HepG2 (cell line): ENCODE data around the gene GCNT4. TPM values are rescaled to one million over a fixed set of nuclear protein-coding genes. Genes with fewer than 3 reads are reported as not detected.

Source experiments
- ATM ChIP-seq: fragments of 450-650 bp; IDR thresholded peaks from 2 replicates; pipeline ENCODE4 v1.7.1; 2017; ENCODE audit warnings: mild to moderate bottlenecking, borderline replicate concordance
- EEA1 ChIP-seq: sonication (generic); formaldehyde crosslinking; IDR thresholded peaks from 2 replicates; pipeline ENCODE4 v1.5.1; 2020; ENCODE audit warnings: mild to moderate bottlenecking, missing genetic modification reagents, borderline replicate concordance
- HMG20A ChIP-seq: IDR thresholded peaks from 2 replicates; pipeline ENCODE4 v1.6.1; 2016; ENCODE audit warnings: borderline replicate concordance
- HOXA7 ChIP-seq: sonication (generic); formaldehyde crosslinking; IDR thresholded peaks from 2 replicates; pipeline ENCODE4 v1.8.1; 2022; ENCODE audit warnings: mild to moderate bottlenecking, missing genetic modification reagents, moderate library complexity
- KDM2A ChIP-seq: sonication (generic); formaldehyde crosslinking; IDR thresholded peaks from 2 replicates; pipeline ENCODE4 v1.4.0; 2020; ENCODE audit warnings: low read depth, missing genetic modification reagents, borderline replicate concordance
- MIER2 ChIP-seq: IDR thresholded peaks from 2 replicates; pipeline ENCODE4 v1.6.1; 2016; ENCODE audit warnings: missing biosample characterization, missing genetic modification reagents
- NR2F6 ChIP-seq, 2 experiments: IDR thresholded peaks; 2 replicates each; pipeline ENCODE4 v1.6.1; 2016; ENCODE audit warnings: antibody characterized with exemption in 1 of 2, mild to moderate bottlenecking in 1 of 2
- POLR2AphosphoS2 ChIP-seq: IDR thresholded peaks from 2 replicates; pipeline ENCODE4 v1.6.1; 2011; ENCODE audit warnings: low read depth, low read length, improper control_type of control experiment
- RORA ChIP-seq: sonication (generic); formaldehyde crosslinking; IDR thresholded peaks from 2 replicates; pipeline ENCODE4 v1.5.0; 2020; ENCODE audit warnings: mild to moderate bottlenecking, missing genetic modification reagents, moderate library complexity
- TAF15 ChIP-seq: fragments of 200-400 bp; formaldehyde crosslinking; IDR thresholded peaks from one replicate; pipeline ENCODE4 v1.6.1; 2018; ENCODE audit warnings: mild to moderate bottlenecking, low read depth, low read length; ENCODE audit not compliant: poor library complexity, severe bottlenecking
- ZBTB38 ChIP-seq: sonication (generic); formaldehyde crosslinking; IDR thresholded peaks from 2 replicates; pipeline ENCODE4 v1.5.1; 2020; ENCODE audit warnings: mild to moderate bottlenecking, missing genetic modification reagents
- ZNF180 ChIP-seq: sonication (generic); formaldehyde crosslinking; IDR thresholded peaks from 2 replicates; pipeline ENCODE4 v1.4.0; 2020; ENCODE audit warnings: low read depth, missing genetic modification reagents, borderline replicate concordance
- ZNF572 ChIP-seq: sonication (generic); formaldehyde crosslinking; IDR thresholded peaks from 2 replicates; pipeline ENCODE4 v1.5.1; 2020; ENCODE audit warnings: mild to moderate bottlenecking, missing genetic modification reagents
- ZNF75D ChIP-seq: sonication (generic); formaldehyde crosslinking; IDR thresholded peaks from 2 replicates; pipeline ENCODE4 v1.8.1; 2023; ENCODE audit warnings: missing genetic modification reagents, mild to moderate bottlenecking, borderline replicate concordance
- polyA plus RNA-seq, 8 experiments: library from polyadenylated mRNA; depleted of rRNA in 3 of 8; stranded (reverse) in 7 of 8; unstranded in 1 of 8; fragments of >200 nt; fragmentation: Illumina TruSeq in 4 of 8; extraction: Trizol in 4 of 8; gene quantifications; 2 replicates each; pipeline versions ENCODE4 v1.2.1 to v1.2.3, GENCODE V29; 2011 to 2016; ENCODE audit warnings: low read depth in 4 of 8, missing spikeins in 1 of 8, mixed read lengths in 1 of 8; ENCODE audit not compliant: insufficient read depth in 1 of 8
- total RNA-seq, 5 experiments: library from RNA; depleted of rRNA; stranded (reverse); fragments of >200 nt; fragmentation: Illumina TruSeq; extraction: Trizol; gene quantifications; 2 replicates each; pipeline ENCODE4 v1.2.3, GENCODE V29; 2016; ENCODE audit warnings: low read depth in 1 of 5
- TF ChIP-seq, protein P1 (sequence below): sonication (generic); formaldehyde crosslinking; IDR thresholded peaks from 2 replicates; pipeline ENCODE4 v1.4.0; 2020; ENCODE audit warnings: missing genetic modification reagents; ENCODE audit errors: not compliant biosample characterization
- TF ChIP-seq, protein P2 (sequence below): sonication (generic); formaldehyde crosslinking; IDR thresholded peaks from 2 replicates; pipeline ENCODE4 v1.4.0; 2020; ENCODE audit warnings: missing genetic modification reagents, borderline replicate concordance
- TF ChIP-seq, protein P3 (sequence below): fragments of 450-650 bp; IDR thresholded peaks from 2 replicates; pipeline ENCODE4 v1.6.1; 2017; ENCODE audit warnings: mild to moderate bottlenecking
- TF ChIP-seq, protein P4 (sequence below): sonication (generic); formaldehyde crosslinking; IDR thresholded peaks from 2 replicates; pipeline ENCODE4 v1.4.0; 2020; ENCODE audit warnings: missing genetic modification reagents
- TF ChIP-seq, protein P5 (sequence below): IDR thresholded peaks from 2 replicates; pipeline ENCODE4 v1.6.1; 2016; ENCODE audit warnings: missing genetic modification reagents, missing compliant biosample characterization

GCNT4 gene
- total and polyA plus RNA-seq, 2 of the 13 experiments (the other 11 are each of a cell fraction or from before 2014, with no cell fraction given): 0.22 to 0.38 TPM

DNA sequence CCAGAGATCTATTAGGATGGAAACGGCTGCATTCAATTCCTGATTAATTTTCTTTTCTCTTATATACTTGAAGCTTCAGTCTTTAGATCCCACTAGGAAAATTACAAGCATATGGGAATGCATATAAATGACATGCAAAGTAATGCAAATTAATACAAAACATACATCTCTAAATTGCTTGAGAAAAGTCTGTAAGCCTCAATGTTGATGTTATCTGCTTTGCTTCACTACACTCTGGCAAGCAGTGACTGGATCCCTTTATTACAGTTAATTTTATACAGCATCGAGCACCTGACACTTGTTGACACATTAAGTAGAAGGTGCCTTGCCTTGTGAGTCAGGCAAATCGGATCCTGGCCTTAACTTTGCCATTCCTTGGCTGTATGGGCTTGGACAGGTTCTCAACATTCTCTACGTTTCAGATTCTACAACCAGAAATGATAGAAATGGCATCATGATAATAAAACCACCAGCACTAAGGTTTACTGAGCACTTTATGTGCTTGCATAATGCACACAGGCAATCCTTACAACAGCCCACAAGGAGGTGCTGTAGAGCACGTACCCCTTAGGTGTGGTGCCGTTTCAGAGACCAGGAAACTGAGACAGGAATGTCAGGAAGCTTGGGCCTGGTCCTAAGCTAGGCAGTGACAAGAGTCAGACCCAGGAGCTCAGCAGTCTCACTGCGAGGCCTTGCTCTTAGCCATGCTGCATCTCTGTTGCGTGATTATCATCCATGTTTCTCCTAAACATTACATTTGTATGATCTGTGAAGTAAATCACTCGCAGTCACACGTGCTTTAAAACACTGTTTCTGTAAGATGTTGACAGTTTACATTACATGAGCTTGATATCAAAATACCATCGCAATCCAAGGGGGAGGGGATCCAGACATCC lies 2.7 kb downstream of the GCNT4 start (continued):
- TF ChIP-seq, protein P1, sequence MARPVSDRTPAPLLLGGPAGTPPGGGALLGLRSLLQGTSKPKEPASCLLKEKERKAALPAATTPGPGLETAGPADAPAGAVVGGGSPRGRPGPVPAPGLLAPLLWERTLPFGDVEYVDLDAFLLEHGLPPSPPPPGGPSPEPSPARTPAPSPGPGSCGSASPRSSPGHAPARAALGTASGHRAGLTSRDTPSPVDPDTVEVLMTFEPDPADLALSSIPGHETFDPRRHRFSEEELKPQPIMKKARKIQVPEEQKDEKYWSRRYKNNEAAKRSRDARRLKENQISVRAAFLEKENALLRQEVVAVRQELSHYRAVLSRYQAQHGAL (CRISPR knock-in tag): no peak
- TF ChIP-seq ZBTB38 (CRISPR knock-in tag) (no peak), MIER2 (CRISPR knock-in tag) (0 out of 2 replicates have a peak, but pooled peaks have one; percentile 51), ZNF75D (CRISPR knock-in tag) (no peak), TAF15 (no peak), RORA (CRISPR knock-in tag) (no peak), NR2F6 (IDR thresholded peaks at IDR 0.05) (no peak), NR2F6 (CRISPR knock-in tag; IDR thresholded peaks at IDR 0.05) (0 out of 2 replicates have a peak, but pooled peaks have one; percentile 8), HMG20A (CRISPR knock-in tag) (no peak), ZNF572 (CRISPR knock-in tag) (no peak), ATM (peak; percentile 45; the same call in 1 of the 2 replicates), KDM2A (CRISPR knock-in tag) (peak; percentile 62), HOXA7 (CRISPR knock-in tag) (no peak), ZNF180 (CRISPR knock-in tag) (no peak), POLR2AphosphoS2 (no peak), EEA1 (no peak)
- TF ChIP-seq, protein P2, sequence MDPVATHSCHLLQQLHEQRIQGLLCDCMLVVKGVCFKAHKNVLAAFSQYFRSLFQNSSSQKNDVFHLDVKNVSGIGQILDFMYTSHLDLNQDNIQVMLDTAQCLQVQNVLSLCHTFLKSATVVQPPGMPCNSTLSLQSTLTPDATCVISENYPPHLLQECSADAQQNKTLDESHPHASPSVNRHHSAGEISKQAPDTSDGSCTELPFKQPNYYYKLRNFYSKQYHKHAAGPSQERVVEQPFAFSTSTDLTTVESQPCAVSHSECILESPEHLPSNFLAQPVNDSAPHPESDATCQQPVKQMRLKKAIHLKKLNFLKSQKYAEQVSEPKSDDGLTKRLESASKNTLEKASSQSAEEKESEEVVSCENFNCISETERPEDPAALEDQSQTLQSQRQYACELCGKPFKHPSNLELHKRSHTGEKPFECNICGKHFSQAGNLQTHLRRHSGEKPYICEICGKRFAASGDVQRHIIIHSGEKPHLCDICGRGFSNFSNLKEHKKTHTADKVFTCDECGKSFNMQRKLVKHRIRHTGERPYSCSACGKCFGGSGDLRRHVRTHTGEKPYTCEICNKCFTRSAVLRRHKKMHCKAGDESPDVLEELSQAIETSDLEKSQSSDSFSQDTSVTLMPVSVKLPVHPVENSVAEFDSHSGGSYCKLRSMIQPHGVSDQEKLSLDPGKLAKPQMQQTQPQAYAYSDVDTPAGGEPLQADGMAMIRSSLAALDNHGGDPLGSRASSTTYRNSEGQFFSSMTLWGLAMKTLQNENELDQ (CRISPR knock-in tag): no peak
- TF ChIP-seq, protein P3, sequence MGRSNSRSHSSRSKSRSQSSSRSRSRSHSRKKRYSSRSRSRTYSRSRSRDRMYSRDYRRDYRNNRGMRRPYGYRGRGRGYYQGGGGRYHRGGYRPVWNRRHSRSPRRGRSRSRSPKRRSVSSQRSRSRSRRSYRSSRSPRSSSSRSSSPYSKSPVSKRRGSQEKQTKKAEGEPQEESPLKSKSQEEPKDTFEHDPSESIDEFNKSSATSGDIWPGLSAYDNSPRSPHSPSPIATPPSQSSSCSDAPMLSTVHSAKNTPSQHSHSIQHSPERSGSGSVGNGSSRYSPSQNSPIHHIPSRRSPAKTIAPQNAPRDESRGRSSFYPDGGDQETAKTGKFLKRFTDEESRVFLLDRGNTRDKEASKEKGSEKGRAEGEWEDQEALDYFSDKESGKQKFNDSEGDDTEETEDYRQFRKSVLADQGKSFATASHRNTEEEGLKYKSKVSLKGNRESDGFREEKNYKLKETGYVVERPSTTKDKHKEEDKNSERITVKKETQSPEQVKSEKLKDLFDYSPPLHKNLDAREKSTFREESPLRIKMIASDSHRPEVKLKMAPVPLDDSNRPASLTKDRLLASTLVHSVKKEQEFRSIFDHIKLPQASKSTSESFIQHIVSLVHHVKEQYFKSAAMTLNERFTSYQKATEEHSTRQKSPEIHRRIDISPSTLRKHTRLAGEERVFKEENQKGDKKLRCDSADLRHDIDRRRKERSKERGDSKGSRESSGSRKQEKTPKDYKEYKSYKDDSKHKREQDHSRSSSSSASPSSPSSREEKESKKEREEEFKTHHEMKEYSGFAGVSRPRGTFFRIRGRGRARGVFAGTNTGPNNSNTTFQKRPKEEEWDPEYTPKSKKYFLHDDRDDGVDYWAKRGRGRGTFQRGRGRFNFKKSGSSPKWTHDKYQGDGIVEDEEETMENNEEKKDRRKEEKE: no peak
- TF ChIP-seq, protein P4, sequence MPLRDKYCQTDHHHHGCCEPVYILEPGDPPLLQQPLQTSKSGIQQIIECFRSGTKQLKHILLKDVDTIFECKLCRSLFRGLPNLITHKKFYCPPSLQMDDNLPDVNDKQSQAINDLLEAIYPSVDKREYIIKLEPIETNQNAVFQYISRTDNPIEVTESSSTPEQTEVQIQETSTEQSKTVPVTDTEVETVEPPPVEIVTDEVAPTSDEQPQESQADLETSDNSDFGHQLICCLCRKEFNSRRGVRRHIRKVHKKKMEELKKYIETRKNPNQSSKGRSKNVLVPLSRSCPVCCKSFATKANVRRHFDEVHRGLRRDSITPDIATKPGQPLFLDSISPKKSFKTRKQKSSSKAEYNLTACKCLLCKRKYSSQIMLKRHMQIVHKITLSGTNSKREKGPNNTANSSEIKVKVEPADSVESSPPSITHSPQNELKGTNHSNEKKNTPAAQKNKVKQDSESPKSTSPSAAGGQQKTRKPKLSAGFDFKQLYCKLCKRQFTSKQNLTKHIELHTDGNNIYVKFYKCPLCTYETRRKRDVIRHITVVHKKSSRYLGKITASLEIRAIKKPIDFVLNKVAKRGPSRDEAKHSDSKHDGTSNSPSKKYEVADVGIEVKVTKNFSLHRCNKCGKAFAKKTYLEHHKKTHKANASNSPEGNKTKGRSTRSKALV: 0 out of 2 replicates have a peak, but pooled peaks have one; percentile 41
- TF ChIP-seq, protein P5, sequence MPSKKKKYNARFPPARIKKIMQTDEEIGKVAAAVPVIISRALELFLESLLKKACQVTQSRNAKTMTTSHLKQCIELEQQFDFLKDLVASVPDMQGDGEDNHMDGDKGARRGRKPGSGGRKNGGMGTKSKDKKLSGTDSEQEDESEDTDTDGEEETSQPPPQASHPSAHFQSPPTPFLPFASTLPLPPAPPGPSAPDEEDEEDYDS (CRISPR knock-in tag): no peak
